B cell (primary cell): Measurements from ENCODE around the gene CELF4. TPM values are rescaled to one million over a fixed set of nuclear protein-coding genes. Genes with fewer than 3 reads are reported as not detected.

Experiments
- ATAC-seq: fragments of 200-7000 bp; cut with Tn5 transposase; one replicate; pipeline ENCODE4 v1.10.0; 2021; ENCODE audit warnings: low read depth, mild to moderate bottlenecking, moderate number of reproducible peaks, moderate library complexity
- CTCF ChIA-PET: fragments of 350-600 bp; sonication (Branson Sonifier 250); formaldehyde crosslinking; loops from one replicate; lab custom pipeline; 2021; ENCODE audit warnings: antibody characterized with exemption, inconsistent platforms; lab: Charles Lee
- POLR2A ChIA-PET: fragments of 350-600 bp; sonication (Branson Sonifier 250); formaldehyde crosslinking; loops from one replicate; lab custom pipeline; 2021; ENCODE audit warnings: antibody characterized with exemption; lab: Charles Lee
- DNase-seq: peaks from one replicate; pipeline ENCODE4 v3.0.0; 2013
- H2AFZ ChIP-seq: 2 replicates; pipeline ENCODE4 v1.6.1; 2012; ENCODE audit warnings: mild to moderate bottlenecking, low read depth, low read length; ENCODE audit not compliant: insufficient read depth, poor library complexity, severe bottlenecking
- H3K27ac ChIP-seq, 2 donors: 1 replicate in 1 of 2; 2 replicates in 1 of 2; pipeline ENCODE4 v1.5.1; 2012 to 2013; ENCODE audit warnings: low read length in 2 of 2, mild to moderate bottlenecking in 2 of 2, moderate library complexity in 1 of 2
- H3K27me3 ChIP-seq, 4 experiments: fragments of 200-600 bp in 1 of 4; sonication (generic) in 1 of 4; replicated peaks in 1 of 4; 1 replicate in 2 of 4; 2 replicates in 2 of 4; pipeline versions ENCODE4 v1.6.1 to v1.7.0; 2013 to 2016; ENCODE audit warnings: low read length in 3 of 4, mild to moderate bottlenecking in 2 of 4, mixed read lengths in 1 of 4, moderate library complexity in 1 of 4; ENCODE audit not compliant: insufficient read depth in 4 of 4, control insufficient read depth in 3 of 4; ENCODE audit errors: control extremely low read depth in 1 of 4
- H3K36me3 ChIP-seq, 2 experiments: replicated peaks in 1 of 2; 1 replicate in 1 of 2; 2 replicates in 1 of 2; pipeline versions ENCODE4 v1.6.1 to v1.7.1; 2013; ENCODE audit warnings: low read length in 1 of 2; ENCODE audit not compliant: insufficient read depth in 2 of 2, control insufficient read depth in 1 of 2; ENCODE audit errors: control extremely low read depth in 1 of 2, extremely low read depth in 1 of 2
- H3K4me1 ChIP-seq, 2 donors: fragments of 200-600 bp in 1 of 2; sonication (generic) in 1 of 2; 1 replicate in 1 of 2; 2 replicates in 1 of 2; pipeline versions ENCODE4 v1.5.1 to v1.6.1; 2013 to 2017; ENCODE audit warnings: low read length in 2 of 2; ENCODE audit not compliant: control insufficient read depth in 2 of 2, insufficient read depth in 2 of 2
- H3K4me2 ChIP-seq: replicated peaks from 2 replicates; pipeline ENCODE3; 2012; ENCODE audit warnings: mild to moderate bottlenecking, low read depth, low read length; ENCODE audit not compliant: poor library complexity, severe bottlenecking
- H3K4me3 ChIP-seq, 5 experiments: fragments of 200-600 bp in 1 of 5; sonication (generic) in 1 of 5; 1 replicate in 3 of 5; 2 replicates in 2 of 5; pipeline versions ENCODE4 v1.5.1 to v1.7.0; 2011 to 2016; ENCODE audit warnings: low read length in 4 of 5, mild to moderate bottlenecking in 4 of 5, low read depth in 2 of 5, control low read depth in 1 of 5, moderate library complexity in 1 of 5; ENCODE audit not compliant: insufficient read depth in 1 of 5; ENCODE audit errors: control extremely low read depth in 1 of 5, extremely low read depth in 1 of 5
- H3K79me2 ChIP-seq: fragments of 200-600 bp; sonication (generic); one replicate; pipeline ENCODE4 v1.6.0; 2016; ENCODE audit warnings: low read length; ENCODE audit not compliant: control insufficient read depth, insufficient read depth
- H3K9ac ChIP-seq: fragments of 200-600 bp; sonication (generic); 2 replicates; pipeline ENCODE4 v1.6.1; 2017; ENCODE audit warnings: mild to moderate bottlenecking, low read length, moderate library complexity
- H3K9me3 ChIP-seq, 3 donors: one replicate each; pipeline versions ENCODE4 v1.6.1 to v1.7.1; 2013; ENCODE audit warnings: low read length in 2 of 3; ENCODE audit not compliant: control insufficient read depth in 2 of 3, insufficient read depth in 1 of 3; ENCODE audit errors: control extremely low read depth in 1 of 3
- H4K20me1 ChIP-seq: 2 replicates; pipeline ENCODE4 v1.6.0; 2012; ENCODE audit warnings: mild to moderate bottlenecking, low read length; ENCODE audit not compliant: insufficient read depth, control insufficient read depth, poor library complexity, severe bottlenecking
- H3K27ac Mint-ChIP-seq: one replicate; pipeline ENCODE4 v1.8.0; 2021; ENCODE audit warnings: mixed read lengths
- H3K27me3 Mint-ChIP-seq: one replicate; pipeline ENCODE4 v1.8.0; 2021; ENCODE audit warnings: mixed read lengths
- H3K4me1 Mint-ChIP-seq: one replicate; pipeline ENCODE4 v1.8.0; 2021; ENCODE audit warnings: mixed read lengths
- H3K4me3 Mint-ChIP-seq: one replicate; pipeline ENCODE4 v1.8.0; 2021; ENCODE audit warnings: mixed read lengths
- H3K9me3 Mint-ChIP-seq: one replicate; pipeline ENCODE4 v1.8.0; 2022; ENCODE audit warnings: mixed read lengths; ENCODE audit not compliant: insufficient read depth
- EZH2 ChIP-seq: IDR thresholded peaks from 2 replicates; pipeline ENCODE4 v1.6.1; 2012; ENCODE audit warnings: borderline replicate concordance, low read depth, mild to moderate bottlenecking, moderate library complexity, low read length; ENCODE audit not compliant: insufficient read depth, poor library complexity, severe bottlenecking
- WGBS: methylation state at CpG from one replicate; pipeline ENCODE4 v1.1.5; 2013; ENCODE audit warnings: missing lambda C conversion rate; ENCODE audit not compliant: insufficient coverage; 5-methylcytosine and 5-hydroxymethylcytosine counted together
- intact Hi-C: fragments of 100-400 bp; cut with micrococcal nuclease; formaldehyde crosslinking; loops from one replicate; pipeline ENCODE4 v1.10.0; 2022
- polyA plus RNA-seq: library from polyadenylated mRNA; depleted of rRNA; stranded (reverse); fragments of >200 nt; gene quantifications from 2 replicates; pipeline ENCODE4 v1.2.3, GENCODE V29; 2012
- total RNA-seq, 2 donors: library from RNA; stranded (reverse); fragments of 120-200 nt in 1 of 2; gene quantifications; 1 replicate in 1 of 2; 2 replicates in 1 of 2; pipeline versions ENCODE4 v1.2.3 to v1.2.4, GENCODE V29; 2013 to 2022
- TF ChIP-seq, protein P1 (sequence below): fragments of 200-600 bp; IDR thresholded peaks from one replicate; pipeline ENCODE4 v1.8.0; 2022; ENCODE audit warnings: antibody characterized with exemption, mild to moderate bottlenecking

The CELF4 gene
- total and polyA plus RNA-seq, 2 donors (not counting 1 experiment from before 2014, with no cell fraction given): not detected

DNA sequence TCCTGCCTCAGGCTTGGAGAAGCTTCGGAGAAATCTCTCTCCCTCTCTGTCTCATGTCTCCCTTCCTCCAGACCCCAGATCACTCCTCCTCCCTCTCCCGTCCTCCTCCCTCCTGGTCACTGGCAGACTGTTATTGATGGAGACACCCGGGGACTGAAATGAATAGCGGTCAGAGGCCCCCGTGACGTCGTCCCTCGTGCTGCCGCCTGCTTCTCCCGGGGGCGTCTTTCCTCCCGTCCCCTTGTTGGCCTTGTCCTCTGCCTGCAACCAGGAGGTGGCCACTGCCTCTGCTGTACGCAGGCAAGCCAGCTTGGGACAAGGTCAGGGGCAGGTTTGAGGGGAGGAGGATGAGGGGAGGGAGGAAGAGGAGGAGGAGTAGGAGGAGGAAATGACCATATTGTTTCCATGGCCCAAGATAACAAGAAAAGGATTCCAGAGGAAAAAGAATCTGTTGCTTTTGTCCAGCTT lies 78.2 kb downstream of the CELF4 start:
- no peaks in the 10 kb centered on the region for H3K9me3 Mint-ChIP-seq
- WGBS: 21% methylated on average over 13 of the region's 13 CpGs
- H3K79me2 ChIP-seq: no peaks in the 10 kb centered on the region
- H3K27me3 ChIP-seq: peaks cover 0 to 53% (median 18%) of the 10 kb centered on the region in 4 experiments
- H3K27me3 Mint-ChIP-seq: peaks cover 55% of the 10 kb centered on the region
- no peaks in the 10 kb centered on the region for H3K36me3 ChIP-seq
- no peaks in the 10 kb centered on the region for H4K20me1 ChIP-seq
- no peak overlapping the region for H2AFZ ChIP-seq
- no peak overlapping the region for H3K4me2 ChIP-seq
- H3K9ac ChIP-seq: no peak overlapping the region
- H3K4me1 ChIP-seq: peaks cover 0 to 5% of the 10 kb centered on the region in 2 donors
- no peak overlapping the region for H3K4me3 ChIP-seq
- peaks cover 10% of the 10 kb centered on the region for H3K4me1 Mint-ChIP-seq
- ATAC-seq: no peak
- peaks cover 0 to 25% (median 0%) of the 10 kb centered on the region in 3 donors for H3K9me3 ChIP-seq
- intact Hi-C loops: no loop called here
- no peak overlapping the region for H3K4me3 Mint-ChIP-seq
- ChIA-PET POLR2A (no interaction called here), CTCF (no interaction called here)
- TF ChIP-seq, protein P1, sequence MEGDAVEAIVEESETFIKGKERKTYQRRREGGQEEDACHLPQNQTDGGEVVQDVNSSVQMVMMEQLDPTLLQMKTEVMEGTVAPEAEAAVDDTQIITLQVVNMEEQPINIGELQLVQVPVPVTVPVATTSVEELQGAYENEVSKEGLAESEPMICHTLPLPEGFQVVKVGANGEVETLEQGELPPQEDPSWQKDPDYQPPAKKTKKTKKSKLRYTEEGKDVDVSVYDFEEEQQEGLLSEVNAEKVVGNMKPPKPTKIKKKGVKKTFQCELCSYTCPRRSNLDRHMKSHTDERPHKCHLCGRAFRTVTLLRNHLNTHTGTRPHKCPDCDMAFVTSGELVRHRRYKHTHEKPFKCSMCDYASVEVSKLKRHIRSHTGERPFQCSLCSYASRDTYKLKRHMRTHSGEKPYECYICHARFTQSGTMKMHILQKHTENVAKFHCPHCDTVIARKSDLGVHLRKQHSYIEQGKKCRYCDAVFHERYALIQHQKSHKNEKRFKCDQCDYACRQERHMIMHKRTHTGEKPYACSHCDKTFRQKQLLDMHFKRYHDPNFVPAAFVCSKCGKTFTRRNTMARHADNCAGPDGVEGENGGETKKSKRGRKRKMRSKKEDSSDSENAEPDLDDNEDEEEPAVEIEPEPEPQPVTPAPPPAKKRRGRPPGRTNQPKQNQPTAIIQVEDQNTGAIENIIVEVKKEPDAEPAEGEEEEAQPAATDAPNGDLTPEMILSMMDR: no peak
- no peak for TF ChIP-seq EZH2
- no peak overlapping the region for H3K27ac Mint-ChIP-seq
- DNase-seq: no peak
- H3K27ac ChIP-seq: no peak overlapping the region

DNA sequence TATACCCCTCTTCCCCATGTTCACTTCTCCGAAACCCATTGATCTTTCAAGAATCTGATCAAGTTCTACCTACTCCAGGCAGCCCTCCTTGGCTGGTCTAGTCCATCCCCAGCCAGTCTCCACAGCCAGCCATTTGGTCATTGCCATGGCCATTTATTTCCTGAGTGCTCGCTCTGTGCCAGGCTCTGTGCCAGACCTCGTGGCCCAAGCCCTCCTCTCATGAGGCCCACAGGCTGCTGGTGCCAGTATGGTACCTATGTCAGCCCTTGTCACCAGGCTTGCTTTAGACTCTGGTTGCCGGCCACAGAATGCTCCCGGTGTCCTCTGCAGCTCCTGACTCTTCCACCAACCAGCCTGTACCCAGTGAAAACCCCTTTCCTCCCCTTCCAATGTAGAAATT lies 78.8 kb downstream of the CELF4 start:
- Mint-ChIP-seq H3K27ac (no peak overlapping the region), H3K4me3 (no peak overlapping the region), H3K9me3 (no peaks in the 10 kb centered on the region), H3K27me3 (peaks cover 59% of the 10 kb centered on the region), H3K4me1 (peaks cover 10% of the 10 kb centered on the region)
- no peaks in the 10 kb centered on the region for H3K36me3 ChIP-seq
- H3K9ac ChIP-seq: no peak overlapping the region
- WGBS: 76% methylated on average over 4 of the region's 5 CpGs
- no peak for DNase-seq
- no peak overlapping the region for H3K27ac ChIP-seq
- H3K4me1 ChIP-seq: peaks cover 0 to 5% of the 10 kb centered on the region in 2 donors
- ChIA-PET CTCF (no interaction called here), POLR2A (no interaction called here)
- no peaks in the 10 kb centered on the region for H3K79me2 ChIP-seq
- intact Hi-C loops: no loop called here
- peaks cover 0 to 25% (median 0%) of the 10 kb centered on the region in 3 donors for H3K9me3 ChIP-seq
- H4K20me1 ChIP-seq: no peaks in the 10 kb centered on the region
- no peak overlapping the region for H3K4me2 ChIP-seq
- no peak overlapping the region for H3K4me3 ChIP-seq
- H2AFZ ChIP-seq: no peak overlapping the region
- peaks cover 0 to 53% (median 18%) of the 10 kb centered on the region in 4 experiments for H3K27me3 ChIP-seq
- no peak for ATAC-seq
- TF ChIP-seq, protein P1: no peak
- no peak for TF ChIP-seq EZH2
